Natural killer cell (primary cell): ENCODE results near the gene CD79B. TPM values are rescaled to one million over a fixed set of nuclear protein-coding genes. Genes with fewer than 3 reads are reported as not detected.

Experiments used
- ATAC-seq, 3 donors: fragments of 150-1000 bp in 2 of 3; fragments of 200-7000 bp in 1 of 3; cut with Tn5 transposase; 1 replicate in 1 of 3; 2 replicates in 2 of 3; pipeline ENCODE4 v1.10.0; 2021; ENCODE audit warnings: mild to moderate bottlenecking in 2 of 3, moderate library complexity in 2 of 3
- DNase-seq, 2 donors: peaks; one replicate each; pipeline versions ENCODE4 v3.0.0 to v3.0.0-alpha.2; 2013 to 2021; ENCODE audit warnings: mixed read lengths in 1 of 2
- H3K27ac ChIP-seq: one replicate; pipeline ENCODE4 v1.5.1; 2013; ENCODE audit warnings: mild to moderate bottlenecking, low read length
- H3K27me3 ChIP-seq: one replicate; pipeline ENCODE4 v1.6.1; 2013; ENCODE audit warnings: low read length; ENCODE audit not compliant: control insufficient read depth, insufficient read depth
- H3K36me3 ChIP-seq: one replicate; pipeline ENCODE4 v1.6.1; 2013; ENCODE audit warnings: low read length; ENCODE audit not compliant: control insufficient read depth, insufficient read depth
- H3K4me1 ChIP-seq: one replicate; pipeline ENCODE4 v1.6.1; 2013; ENCODE audit warnings: low read length; ENCODE audit not compliant: control insufficient read depth, insufficient read depth
- H3K4me3 ChIP-seq: one replicate; pipeline ENCODE4 v1.5.1; 2013; ENCODE audit warnings: low read length
- H3K9me3 ChIP-seq: one replicate; pipeline ENCODE4 v1.6.1; 2013; ENCODE audit warnings: low read length; ENCODE audit not compliant: control insufficient read depth, insufficient read depth
- H3K27ac Mint-ChIP-seq, 2 donors: one replicate each; pipeline ENCODE4 v1.8.0; 2022; ENCODE audit warnings: mild to moderate bottlenecking in 2 of 2, mixed read lengths in 2 of 2, moderate library complexity in 1 of 2
- H3K27me3 Mint-ChIP-seq, 2 donors: one replicate each; pipeline ENCODE4 v1.8.0; 2022; ENCODE audit warnings: low read depth in 2 of 2, mixed read lengths in 2 of 2
- H3K36me3 Mint-ChIP-seq: one replicate; pipeline ENCODE4 v1.8.0; 2022; ENCODE audit warnings: mixed read lengths
- H3K4me1 Mint-ChIP-seq, 2 donors: one replicate each; pipeline ENCODE4 v1.8.0; 2022; ENCODE audit warnings: mixed read lengths in 2 of 2
- H3K4me3 Mint-ChIP-seq: one replicate; pipeline ENCODE4 v1.8.0; 2022; ENCODE audit warnings: mild to moderate bottlenecking, moderate library complexity, mixed read lengths
- H3K9me3 Mint-ChIP-seq, 2 donors: one replicate each; pipeline ENCODE4 v1.8.0; 2022; ENCODE audit warnings: mixed read lengths in 2 of 2
- WGBS: methylation state at CpG from one replicate; pipeline ENCODE4 v1.1.7; 2013; ENCODE audit warnings: missing lambda C conversion rate; ENCODE audit not compliant: insufficient coverage; 5-methylcytosine and 5-hydroxymethylcytosine counted together
- intact Hi-C: fragments of 100-400 bp; cut with micrococcal nuclease; formaldehyde crosslinking; loops from one replicate; pipeline ENCODE4 v1.14.2; 2022
- total RNA-seq, 4 donors: library from RNA; stranded (reverse); fragments of 120-200 nt in 1 of 4; gene quantifications; one replicate each; pipeline versions ENCODE4 v1.2.3 to v1.2.4, GENCODE V29; 2013 to 2022
- TF ChIP-seq, protein P1 (sequence below): fragments of 200-600 bp; IDR thresholded peaks from one replicate; pipeline ENCODE4 v1.8.0; 2022; ENCODE audit warnings: antibody characterized with exemption

The CD79B gene
- total RNA-seq, 3 donors from 2014 or later (not counting 1 experiment from before 2014, with no cell fraction given) = 26.9 to 28.9 (median 27.2) TPM

DNA sequence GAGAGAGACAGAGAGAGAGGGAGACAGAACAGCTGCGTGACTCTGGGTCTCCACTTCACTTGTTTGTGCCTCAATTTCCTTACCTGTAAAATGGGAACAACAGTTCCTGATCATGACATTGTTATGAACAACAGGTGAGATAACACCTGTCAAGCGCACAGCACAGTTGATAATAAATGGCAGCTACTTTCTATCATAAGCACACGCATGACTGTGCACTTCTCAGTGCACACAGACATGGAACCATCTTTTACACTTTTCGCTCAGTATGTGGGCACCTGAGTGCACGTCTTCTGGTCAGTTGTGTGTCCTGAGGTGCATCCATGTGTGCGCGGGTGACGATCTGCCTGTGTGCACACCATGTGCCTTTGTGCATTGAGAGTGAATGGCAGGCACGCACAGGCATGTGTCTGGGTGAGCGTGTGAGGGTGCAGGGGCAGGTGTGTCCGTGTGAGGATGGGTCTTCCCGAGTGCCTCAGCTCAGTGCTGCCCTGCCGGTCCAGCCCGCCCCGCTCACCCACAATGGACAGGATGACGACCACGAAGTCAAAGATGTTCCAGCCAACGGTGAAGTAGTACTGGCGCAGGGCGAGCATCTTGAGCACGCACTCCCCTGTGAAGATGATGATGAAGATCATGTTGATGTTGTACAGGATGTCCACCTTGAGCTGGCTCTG lies 10.3 kb upstream of the CD79B start:
- TF ChIP-seq, protein P1, sequence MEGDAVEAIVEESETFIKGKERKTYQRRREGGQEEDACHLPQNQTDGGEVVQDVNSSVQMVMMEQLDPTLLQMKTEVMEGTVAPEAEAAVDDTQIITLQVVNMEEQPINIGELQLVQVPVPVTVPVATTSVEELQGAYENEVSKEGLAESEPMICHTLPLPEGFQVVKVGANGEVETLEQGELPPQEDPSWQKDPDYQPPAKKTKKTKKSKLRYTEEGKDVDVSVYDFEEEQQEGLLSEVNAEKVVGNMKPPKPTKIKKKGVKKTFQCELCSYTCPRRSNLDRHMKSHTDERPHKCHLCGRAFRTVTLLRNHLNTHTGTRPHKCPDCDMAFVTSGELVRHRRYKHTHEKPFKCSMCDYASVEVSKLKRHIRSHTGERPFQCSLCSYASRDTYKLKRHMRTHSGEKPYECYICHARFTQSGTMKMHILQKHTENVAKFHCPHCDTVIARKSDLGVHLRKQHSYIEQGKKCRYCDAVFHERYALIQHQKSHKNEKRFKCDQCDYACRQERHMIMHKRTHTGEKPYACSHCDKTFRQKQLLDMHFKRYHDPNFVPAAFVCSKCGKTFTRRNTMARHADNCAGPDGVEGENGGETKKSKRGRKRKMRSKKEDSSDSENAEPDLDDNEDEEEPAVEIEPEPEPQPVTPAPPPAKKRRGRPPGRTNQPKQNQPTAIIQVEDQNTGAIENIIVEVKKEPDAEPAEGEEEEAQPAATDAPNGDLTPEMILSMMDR = no peak
- H3K4me1 ChIP-seq = peaks cover 27% of the 10 kb centered on the region
- DNase-seq (no peak), ATAC-seq (no peak)
- H3K36me3 ChIP-seq = no peaks in the 10 kb centered on the region
- no peak overlapping the region for H3K27ac ChIP-seq
- no peak overlapping the region for H3K4me3 Mint-ChIP-seq
- H3K27me3 Mint-ChIP-seq = no peaks in the 10 kb centered on the region
- intact Hi-C loops = no loop called here
- no peaks in the 10 kb centered on the region for H3K9me3 Mint-ChIP-seq
- no peak overlapping the region for H3K27ac Mint-ChIP-seq
- 94% methylated on average over 21 of the region's 21 CpGs for WGBS
- peaks cover 13 to 37% of the 10 kb centered on the region in 2 donors for H3K4me1 Mint-ChIP-seq
- no peak overlapping the region for H3K4me3 ChIP-seq
- H3K27me3 ChIP-seq = no peaks in the 10 kb centered on the region
- H3K36me3 Mint-ChIP-seq = no peaks in the 10 kb centered on the region
- H3K9me3 ChIP-seq = no peaks in the 10 kb centered on the region

DNA sequence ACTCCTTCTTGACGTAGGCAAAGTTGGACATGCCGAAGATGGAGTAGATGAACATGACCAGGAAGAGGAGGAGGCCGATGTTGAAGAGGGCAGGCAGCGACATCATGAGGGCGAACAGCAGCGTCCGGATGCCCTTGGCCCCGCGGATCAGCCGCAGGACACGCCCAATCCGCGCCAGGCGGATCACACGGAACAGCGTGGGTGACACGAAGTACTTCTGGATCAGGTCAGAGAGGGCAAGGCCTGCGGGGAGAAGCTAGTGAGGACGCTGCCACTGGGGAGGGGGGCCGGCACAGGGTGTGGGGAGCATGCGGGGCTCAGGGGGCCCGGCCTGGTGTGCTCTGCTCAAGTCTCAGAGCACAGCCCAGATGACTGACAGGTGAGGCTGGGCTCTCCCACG lies 9.6 kb upstream of the CD79B start:
- no peaks in the 10 kb centered on the region for H3K27me3 ChIP-seq
- H3K27me3 Mint-ChIP-seq = no peaks in the 10 kb centered on the region
- WGBS = 94% methylated on average over 23 of the region's 23 CpGs
- no peak overlapping the region for H3K4me3 ChIP-seq
- no peak overlapping the region for H3K27ac ChIP-seq
- no peak overlapping the region for H3K27ac Mint-ChIP-seq
- H3K9me3 ChIP-seq = no peaks in the 10 kb centered on the region
- no peaks in the 10 kb centered on the region for H3K9me3 Mint-ChIP-seq
- no peak overlapping the region for H3K4me3 Mint-ChIP-seq
- DNase-seq (no peak), ATAC-seq (no peak)
- TF ChIP-seq, protein P1 = no peak
- no peaks in the 10 kb centered on the region for H3K36me3 ChIP-seq
- H3K36me3 Mint-ChIP-seq = no peaks in the 10 kb centered on the region
- peaks cover 12 to 34% of the 10 kb centered on the region in 2 donors for H3K4me1 Mint-ChIP-seq
- peaks cover 20% of the 10 kb centered on the region for H3K4me1 ChIP-seq
- intact Hi-C loops = no loop called here

DNA sequence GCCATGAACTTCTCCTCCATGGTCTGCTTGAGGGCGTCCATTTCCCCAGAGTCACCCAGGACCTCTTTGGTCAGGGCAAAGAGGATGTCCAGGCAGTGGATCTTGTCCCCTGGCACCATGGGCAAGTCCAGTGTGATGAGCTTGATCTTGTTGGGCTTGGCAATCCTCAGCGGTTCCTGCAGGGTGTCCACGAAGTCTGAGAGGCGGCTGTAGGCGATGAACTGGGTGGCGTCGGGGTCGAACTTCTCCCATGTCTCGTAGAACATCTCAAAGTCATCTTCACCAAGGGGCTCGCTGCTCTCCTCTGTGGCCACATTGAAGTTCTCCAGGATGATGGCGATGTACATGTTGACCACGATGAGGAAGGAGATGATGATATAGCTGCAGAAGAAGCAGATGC lies 9.0 kb upstream of the CD79B start:
- H3K9me3 ChIP-seq = no peaks in the 10 kb centered on the region
- no peak overlapping the region for H3K27ac Mint-ChIP-seq
- 93% methylated on average over 12 of the region's 12 CpGs for WGBS
- ATAC-seq (no peak), DNase-seq (no peak)
- TF ChIP-seq, protein P1 = no peak
- intact Hi-C loops = no loop called here
- H3K4me1 Mint-ChIP-seq = peaks cover 6 to 29% of the 10 kb centered on the region in 2 donors
- no peaks in the 10 kb centered on the region for H3K36me3 ChIP-seq
- no peaks in the 10 kb centered on the region for H3K27me3 Mint-ChIP-seq
- H3K27ac ChIP-seq = no peak overlapping the region
- peaks cover 14% of the 10 kb centered on the region for H3K4me1 ChIP-seq
- no peak overlapping the region for H3K4me3 ChIP-seq
- H3K9me3 Mint-ChIP-seq = no peaks in the 10 kb centered on the region
- H3K36me3 Mint-ChIP-seq = no peaks in the 10 kb centered on the region
- H3K4me3 Mint-ChIP-seq = no peak overlapping the region
- no peaks in the 10 kb centered on the region for H3K27me3 ChIP-seq

DNA sequence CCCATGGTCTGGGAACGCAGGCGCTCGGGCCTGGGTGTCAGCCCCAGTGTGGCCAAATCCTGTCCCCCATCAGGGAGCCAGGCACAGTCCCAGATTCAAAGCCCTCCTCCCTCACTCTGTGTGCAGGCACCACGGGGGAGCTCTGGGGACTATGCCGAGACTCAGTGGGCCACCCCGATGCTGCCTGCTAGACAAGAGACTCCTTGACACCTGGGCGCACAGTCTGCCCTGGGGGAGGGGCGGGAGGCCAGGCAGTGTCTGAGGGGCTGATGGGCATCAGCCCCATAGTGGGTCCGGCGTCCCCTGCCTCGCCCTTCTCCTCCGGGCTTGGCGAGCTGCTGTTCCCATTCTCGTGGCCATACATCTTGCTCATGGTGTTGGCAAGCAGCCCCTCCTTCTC lies 8.5 kb upstream of the CD79B start:
- no peak for ATAC-seq
- Mint-ChIP-seq H3K36me3 (no peaks in the 10 kb centered on the region), H3K27me3 (no peaks in the 10 kb centered on the region), H3K4me1 (peaks cover 4 to 23% of the 10 kb centered on the region in 2 donors), H3K27ac (no peak overlapping the region), H3K4me3 (no peak overlapping the region), H3K9me3 (no peaks in the 10 kb centered on the region)
- H3K36me3 ChIP-seq = no peaks in the 10 kb centered on the region
- no peak for DNase-seq
- TF ChIP-seq, protein P1 = no peak
- H3K9me3 ChIP-seq = no peaks in the 10 kb centered on the region
- H3K4me1 ChIP-seq = peaks cover 9% of the 10 kb centered on the region
- H3K27me3 ChIP-seq = no peaks in the 10 kb centered on the region
- intact Hi-C loops = no loop called here
- no peak overlapping the region for H3K4me3 ChIP-seq
- WGBS = 96% methylated on average over 14 of the region's 14 CpGs
- no peak overlapping the region for H3K27ac ChIP-seq
